GM18870 (cell line): ENCODE data around the gene OR1B1.
"Not testable (repeated sequence)": the region's sequence is repeated elsewhere in the genome, so short reads cannot be mapped to it uniquely, and the experiment has no call there.

Experiments
- ATAC-seq: cut with Tn5 transposase; IDR thresholded peaks from one replicate; pipeline ENCODE4 v1.9.1; 2021; ENCODE audit warnings: moderate library complexity; ENCODE audit not compliant: unreplicated experiment

The OR1B1 gene

DNA sequence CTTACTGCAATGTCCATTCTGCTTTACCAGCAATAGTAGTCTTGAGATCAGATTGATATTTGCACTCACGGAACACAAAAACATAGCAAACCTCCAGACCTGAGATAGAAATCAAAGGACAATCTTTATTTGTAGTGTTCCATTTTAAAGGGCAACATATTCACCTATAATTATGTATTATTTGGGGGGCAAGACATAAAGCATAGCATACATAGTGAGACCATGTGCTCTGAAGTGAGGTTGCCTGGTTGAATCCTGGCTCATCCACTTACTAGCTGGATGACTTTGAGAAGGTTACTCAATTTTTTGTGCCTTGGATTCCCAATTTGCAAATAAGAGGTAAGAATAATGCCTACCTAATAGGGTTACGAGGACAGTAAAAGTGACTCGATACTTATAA is at the start of gene OR1B1:
Gene OR1B1, minus strand, starts transcription at position 101 of the 400 bp plus-strand sequence.
- no peak for ATAC-seq

- ATAC-seq = no peak
Observed at GRCh38 chr9:122695696-122696095, 38.3 kb upstream of the OR1B1 start.

DNA sequence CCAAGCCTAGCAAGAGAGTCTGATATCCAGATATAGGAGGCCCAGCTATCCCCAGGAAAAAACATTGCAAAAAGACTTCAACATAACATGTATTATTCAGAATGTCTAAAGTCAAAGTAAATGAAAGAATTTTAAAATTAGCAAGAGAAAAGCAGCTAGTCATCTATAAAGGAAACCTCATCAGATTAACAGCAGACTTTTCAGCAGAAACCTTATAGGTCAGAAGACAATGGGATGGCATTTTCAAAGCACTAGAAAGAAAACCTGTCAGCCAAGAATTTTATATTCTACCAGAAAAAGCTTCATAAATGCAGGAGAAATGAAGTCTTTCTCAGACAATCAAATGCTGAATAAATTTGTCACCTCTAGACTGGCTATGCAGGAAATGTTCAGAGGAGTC is 27.4 kb upstream of the OR1B1 start:
- no peak for ATAC-seq

DNA sequence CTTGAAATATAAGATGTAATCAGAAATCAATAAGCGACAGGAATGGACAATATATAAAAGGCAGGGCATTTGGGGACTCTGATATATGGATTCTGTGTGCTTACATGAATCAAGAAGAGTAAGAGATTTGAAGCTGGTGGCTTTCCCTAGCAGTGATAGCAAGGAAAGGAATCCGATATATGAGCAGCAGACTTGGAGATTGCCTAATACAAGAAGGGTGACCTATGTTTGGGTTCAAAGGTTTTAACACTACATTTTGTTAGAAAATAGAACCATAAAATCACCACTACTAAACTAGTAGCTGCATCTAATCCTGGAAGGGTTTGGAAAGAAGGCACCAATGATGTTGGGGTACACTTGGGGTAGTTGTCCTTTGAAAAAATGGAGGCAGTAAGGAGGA is 15.1 kb upstream of the OR1B1 start:
- ATAC-seq = no peak

GRCh38 chr9:122661416-122661815 is 4.0 kb upstream of the OR1B1 start, which contains the start of gene OR1L1:
OR1L1 (plus strand) TSS chr9:122661716; CDS start chr9:122661716, 0 bp downstream.
- no peak for ATAC-seq

DNA sequence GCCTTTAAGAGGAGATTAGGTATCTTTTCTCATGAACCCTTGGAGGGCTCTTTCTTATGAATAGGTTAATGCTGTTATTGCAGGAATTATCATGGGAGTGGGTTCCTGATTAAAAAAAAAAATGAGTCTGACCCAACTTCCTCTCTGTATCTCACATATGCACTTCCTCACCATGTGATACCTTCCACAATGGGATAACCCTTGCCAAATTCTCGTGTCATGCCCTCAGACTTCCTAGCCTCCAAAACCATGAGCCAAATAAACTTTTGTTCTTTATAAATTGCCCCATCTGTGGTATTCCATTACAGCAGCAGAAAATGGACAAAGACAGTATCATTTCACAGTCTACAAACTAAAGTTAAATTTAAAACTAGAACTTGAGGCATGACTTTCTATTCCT is 1.0 kb downstream of the OR1B1 start:
- ATAC-seq = no peak

DNA sequence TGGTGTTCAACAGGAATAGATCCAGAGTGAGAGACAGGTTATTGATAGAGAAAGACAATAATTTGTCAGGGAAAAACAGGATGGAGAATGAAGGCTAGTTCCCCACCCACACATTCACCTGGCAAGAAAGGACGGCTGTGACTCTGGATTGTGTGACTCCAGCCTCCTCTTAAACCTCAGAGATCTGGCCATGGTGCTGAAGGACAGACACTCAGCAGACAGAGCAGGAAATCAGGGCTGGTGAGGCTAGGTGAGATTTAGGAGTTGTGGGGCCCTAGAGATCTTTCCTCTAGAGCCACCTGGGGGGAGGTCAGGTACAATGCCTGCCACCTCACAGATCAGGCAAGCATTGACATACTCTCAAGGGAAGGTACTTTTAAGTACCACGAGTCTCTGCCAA is 15.2 kb downstream of the OR1B1 start:
- no peak for ATAC-seq

- no peak for ATAC-seq
Observed at GRCh38 chr9:122619996-122620395, 37.4 kb downstream of the OR1B1 start.

DNA sequence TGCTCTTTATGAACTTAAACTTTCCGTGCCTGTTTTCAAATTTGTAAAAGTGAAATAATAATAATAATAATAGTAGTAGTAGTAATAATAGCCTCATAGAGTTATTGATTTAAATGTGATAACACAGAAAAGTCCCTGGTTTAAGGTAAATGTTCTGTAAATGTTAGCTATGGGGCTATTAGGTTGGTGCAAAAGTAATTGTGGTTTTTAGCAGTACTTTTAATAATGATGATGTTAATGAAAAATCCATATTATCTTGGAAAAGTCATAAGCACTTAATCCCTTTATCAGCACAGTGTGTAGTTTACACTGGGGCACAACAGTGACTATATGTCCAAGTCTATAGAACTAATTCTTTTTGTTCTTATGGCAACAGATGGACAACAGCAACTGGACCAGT is 43.1 kb downstream of the OR1B1 start, which contains the start of gene OR1Q1:
Gene OR1Q1, plus strand, starts transcription at position 377 of the 400 bp plus-strand sequence. Its CDS starts 0 bp downstream, at position 377.
- no peak for ATAC-seq

- no peak for ATAC-seq
Observed at GRCh38 chr9:122609804-122610203, 47.6 kb downstream of the OR1B1 start.

- no peak for ATAC-seq
Observed at GRCh38 chr9:122606587-122606986, 50.8 kb downstream of the OR1B1 start.

GRCh38 chr9:122605691-122606090 is 51.7 kb downstream of the OR1B1 start:
- no peak for ATAC-seq

GRCh38 chr9:122583284-122583683 is 74.1 kb downstream of the OR1B1 start, which contains the start of gene OR1L8:
OR1L8 (minus strand) TSS chr9:122583384; CDS start chr9:122568477, 14,907 bp downstream.
- ATAC-seq = not testable (repeated sequence)

DNA sequence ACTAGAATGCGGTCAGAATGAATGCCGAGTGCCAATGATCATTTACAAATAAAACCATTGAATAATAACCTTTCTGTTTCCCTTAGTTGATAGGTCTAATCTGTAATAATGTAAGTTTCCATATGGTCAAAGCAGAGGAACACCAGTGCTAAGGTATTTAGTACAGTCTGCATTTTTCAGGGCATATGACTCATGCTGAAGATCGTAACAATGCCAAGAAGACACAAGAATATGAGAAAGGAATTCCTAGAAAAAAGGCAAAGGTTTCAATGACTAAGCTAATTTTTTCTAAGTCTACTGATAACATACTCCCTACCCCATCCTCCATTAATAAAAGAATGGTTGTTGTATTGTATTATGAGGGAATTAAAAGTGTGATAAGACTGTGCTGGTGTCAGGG is 77.1 kb downstream of the OR1B1 start:
- no peak for ATAC-seq

DNA sequence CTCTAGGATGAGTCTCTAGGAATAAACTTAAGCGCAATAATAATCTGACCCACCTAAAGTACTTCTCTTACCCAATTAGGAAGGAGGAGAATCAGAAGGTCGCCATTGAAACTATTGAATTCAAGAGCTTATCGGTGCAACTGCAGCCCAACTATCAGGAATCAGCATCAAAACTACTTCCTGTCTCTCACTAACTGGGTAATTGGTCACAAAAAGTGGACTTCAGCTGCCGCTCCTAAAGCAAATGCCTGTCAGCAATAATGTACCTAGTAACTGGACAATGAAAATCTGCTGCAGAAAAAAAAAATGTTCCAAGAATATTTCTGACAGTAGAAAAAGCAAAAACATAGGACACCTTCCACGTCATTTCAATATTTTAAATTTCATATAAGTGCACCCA is 77.6 kb downstream of the OR1B1 start:
- no peak for ATAC-seq
